ENCODE data around the gene WAPL. TPM values are rescaled to one million over a fixed set of nuclear protein-coding genes. Genes with fewer than 3 reads are reported as not detected.
"Not testable (repeated sequence)": the region's sequence is repeated elsewhere in the genome, so short reads cannot be mapped to it uniquely, and the experiment has no call there.

Gene WAPL
- total RNA-seq, 1 experiment from 2014 or later = 24.5 TPM

DNA sequence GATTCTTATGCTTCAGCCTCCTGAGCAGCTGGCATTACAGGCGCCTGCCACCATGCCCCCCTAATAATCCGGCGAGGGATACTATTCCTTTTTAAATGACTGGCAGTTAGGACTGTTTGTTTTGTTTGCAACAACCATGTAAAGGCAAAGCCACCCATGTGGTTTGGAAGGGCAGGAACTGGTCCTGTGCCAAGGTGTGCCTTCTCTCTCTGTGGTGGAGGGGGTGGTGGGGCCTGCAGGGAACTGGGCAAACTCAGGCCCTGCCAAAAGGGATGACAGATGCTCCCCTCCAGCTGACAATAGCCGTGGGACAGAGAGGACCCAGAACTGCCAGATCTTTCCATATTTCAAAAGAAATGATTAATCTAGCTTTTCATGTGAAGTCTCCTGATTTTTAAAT is 23.5 kb upstream of the WAPL start:
- ATAC-seq (peak; percentile 49), DNase-seq (peak; percentile 23)
- intact Hi-C loops (cut with micrococcal nuclease) = no loop called here
- no peak overlapping the region for H2AFZ ChIP-seq (ENCODE audit: low read length)
- no peak overlapping the region for H3K9ac ChIP-seq (ENCODE audit: low read length)
- H3K4me3 ChIP-seq (ENCODE audit: low read length) = no peak overlapping the region
- H3K4me1 ChIP-seq (ENCODE audit: insufficient read depth, low read length) = no peaks in the 10 kb centered on the region
- H3K27me3 ChIP-seq (ENCODE audit: low read length) = no peaks in the 10 kb centered on the region
- POLR2A ChIA-PET (ENCODE audit: unreplicated experiment) = no interaction called here
- H3K79me2 ChIP-seq (ENCODE audit: low read length) = no peaks in the 10 kb centered on the region
- no TSS peak for BruUV-seq (replicated peaks)
- no peaks in the 10 kb centered on the region for H3K36me3 ChIP-seq (ENCODE audit: low read depth, low read length)
- H3K9me2 ChIP-seq (replicated peaks; ENCODE audit: low read length) = no peaks in the 10 kb centered on the region
- CTCF ChIA-PET = no interaction called here
- no peaks in the 10 kb centered on the region for H4K20me1 ChIP-seq (ENCODE audit: low read length)
- H3K9me3 ChIP-seq (ENCODE audit: low read length) = no peaks in the 10 kb centered on the region
- H3K4me2 ChIP-seq (ENCODE audit: low read length) = no peak overlapping the region
- H3F3A ChIP-seq (ENCODE audit: low read length, unreplicated experiment) = no peaks in the 10 kb centered on the region
- H3K27ac ChIP-seq (ENCODE audit: low read length) = no peak overlapping the region
- no peak for TF ChIP-seq EZH2 (IDR thresholded peaks at IDR 0.05; ENCODE audit: low read length, unreplicated experiment)
- TF ChIP-seq, protein P1, sequence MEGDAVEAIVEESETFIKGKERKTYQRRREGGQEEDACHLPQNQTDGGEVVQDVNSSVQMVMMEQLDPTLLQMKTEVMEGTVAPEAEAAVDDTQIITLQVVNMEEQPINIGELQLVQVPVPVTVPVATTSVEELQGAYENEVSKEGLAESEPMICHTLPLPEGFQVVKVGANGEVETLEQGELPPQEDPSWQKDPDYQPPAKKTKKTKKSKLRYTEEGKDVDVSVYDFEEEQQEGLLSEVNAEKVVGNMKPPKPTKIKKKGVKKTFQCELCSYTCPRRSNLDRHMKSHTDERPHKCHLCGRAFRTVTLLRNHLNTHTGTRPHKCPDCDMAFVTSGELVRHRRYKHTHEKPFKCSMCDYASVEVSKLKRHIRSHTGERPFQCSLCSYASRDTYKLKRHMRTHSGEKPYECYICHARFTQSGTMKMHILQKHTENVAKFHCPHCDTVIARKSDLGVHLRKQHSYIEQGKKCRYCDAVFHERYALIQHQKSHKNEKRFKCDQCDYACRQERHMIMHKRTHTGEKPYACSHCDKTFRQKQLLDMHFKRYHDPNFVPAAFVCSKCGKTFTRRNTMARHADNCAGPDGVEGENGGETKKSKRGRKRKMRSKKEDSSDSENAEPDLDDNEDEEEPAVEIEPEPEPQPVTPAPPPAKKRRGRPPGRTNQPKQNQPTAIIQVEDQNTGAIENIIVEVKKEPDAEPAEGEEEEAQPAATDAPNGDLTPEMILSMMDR (conservative IDR thresholded peaks at IDR 0.05; ENCODE audit: low read depth, low read length) = no peak
- TF ChIP-seq EZH2phosphoT487 (IDR thresholded peaks at IDR 0.05; ENCODE audit: borderline replicate concordance, low read length) = no peak

DNA sequence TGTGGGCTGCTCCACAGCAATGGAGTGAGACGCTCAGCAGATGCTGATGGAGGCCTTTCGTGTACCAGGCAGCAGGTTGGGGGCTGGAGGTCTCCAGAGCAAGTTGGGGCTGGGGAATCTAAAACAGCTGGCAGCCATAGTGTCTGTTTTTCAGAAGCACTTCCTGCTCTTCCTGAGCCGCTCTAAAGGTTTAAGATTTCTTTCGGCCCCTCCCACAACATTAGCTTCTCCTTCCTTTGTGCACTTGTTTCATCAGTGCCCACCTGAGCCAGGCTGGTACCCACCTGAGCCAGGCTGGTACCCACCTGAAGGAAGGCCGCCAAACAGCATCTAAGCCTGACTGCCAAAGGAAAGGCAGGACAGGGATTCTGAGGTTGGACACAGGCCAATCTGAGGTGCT is 18.4 kb upstream of the WAPL start:
- H3K9me2 ChIP-seq (replicated peaks; ENCODE audit: low read length) = no peaks in the 10 kb centered on the region
- POLR2A ChIA-PET (ENCODE audit: unreplicated experiment) = no interaction called here
- no peak overlapping the region for H3K9ac ChIP-seq (ENCODE audit: low read length)
- DNase-seq (no peak), ATAC-seq (no peak)
- no peak overlapping the region for H2AFZ ChIP-seq (ENCODE audit: low read length)
- H4K20me1 ChIP-seq (ENCODE audit: low read length) = no peaks in the 10 kb centered on the region
- H3K4me1 ChIP-seq (ENCODE audit: insufficient read depth, low read length) = no peaks in the 10 kb centered on the region
- H3K36me3 ChIP-seq (ENCODE audit: low read depth, low read length) = no peaks in the 10 kb centered on the region
- H3K4me2 ChIP-seq (ENCODE audit: low read length) = no peak overlapping the region
- BruUV-seq (replicated peaks) = no TSS peak
- no peaks in the 10 kb centered on the region for H3F3A ChIP-seq (ENCODE audit: low read length, unreplicated experiment)
- no peaks in the 10 kb centered on the region for H3K79me2 ChIP-seq (ENCODE audit: low read length)
- H3K27me3 ChIP-seq (ENCODE audit: low read length) = no peaks in the 10 kb centered on the region
- intact Hi-C loops (cut with micrococcal nuclease) = no loop called here
- no peaks in the 10 kb centered on the region for H3K9me3 ChIP-seq (ENCODE audit: low read length)
- no peak overlapping the region for H3K27ac ChIP-seq (ENCODE audit: low read length)
- TF ChIP-seq EZH2 (IDR thresholded peaks at IDR 0.05; ENCODE audit: low read length, unreplicated experiment) (no peak), EZH2phosphoT487 (IDR thresholded peaks at IDR 0.05; ENCODE audit: borderline replicate concordance, low read length) (no peak)
- TF ChIP-seq, protein P1 (conservative IDR thresholded peaks at IDR 0.05; ENCODE audit: low read depth, low read length) = no peak
- no peak overlapping the region for H3K4me3 ChIP-seq (ENCODE audit: low read length)
- CTCF ChIA-PET = no interaction called here

DNA sequence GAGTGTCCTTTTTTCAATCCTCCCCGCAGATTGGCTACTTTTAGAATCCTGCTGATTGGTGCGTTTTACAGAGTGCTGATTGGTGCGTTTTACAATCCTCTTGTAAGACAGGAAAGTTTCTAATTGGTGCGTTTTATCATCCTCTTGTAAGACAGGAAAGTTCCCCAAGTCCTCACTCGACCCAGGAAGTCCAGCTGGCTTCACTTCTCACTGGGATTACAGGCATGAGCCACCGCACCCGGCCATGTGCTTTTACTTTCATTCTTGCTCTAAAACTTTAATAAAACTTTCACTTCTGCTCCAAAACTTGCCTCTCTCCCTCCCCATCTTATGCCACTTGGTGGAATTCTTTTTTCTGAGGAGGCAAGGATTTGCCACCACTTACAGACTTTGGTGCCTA is 17.0 kb upstream of the WAPL start:
- no peaks in the 10 kb centered on the region for H3K4me1 ChIP-seq (ENCODE audit: insufficient read depth, low read length)
- ChIA-PET CTCF (no interaction called here), POLR2A (ENCODE audit: unreplicated experiment) (no interaction called here)
- ATAC-seq (no peak), DNase-seq (no peak)
- no peaks in the 10 kb centered on the region for H3K9me2 ChIP-seq (replicated peaks; ENCODE audit: low read length)
- intact Hi-C loops (cut with micrococcal nuclease) = no loop called here
- no peaks in the 10 kb centered on the region for H3K79me2 ChIP-seq (ENCODE audit: low read length)
- H2AFZ ChIP-seq (ENCODE audit: low read length) = no peak overlapping the region
- no peaks in the 10 kb centered on the region for H3K27me3 ChIP-seq (ENCODE audit: low read length)
- H4K20me1 ChIP-seq (ENCODE audit: low read length) = no peaks in the 10 kb centered on the region
- no peak overlapping the region for H3K9ac ChIP-seq (ENCODE audit: low read length)
- TF ChIP-seq EZH2phosphoT487 (IDR thresholded peaks at IDR 0.05; ENCODE audit: borderline replicate concordance, low read length) = no peak
- TF ChIP-seq, protein P1 (conservative IDR thresholded peaks at IDR 0.05; ENCODE audit: low read depth, low read length) = no peak
- TF ChIP-seq EZH2 (IDR thresholded peaks at IDR 0.05; ENCODE audit: low read length, unreplicated experiment) = no peak
- H3F3A ChIP-seq (ENCODE audit: low read length, unreplicated experiment) = no peaks in the 10 kb centered on the region
- H3K9me3 ChIP-seq (ENCODE audit: low read length) = no peaks in the 10 kb centered on the region
- H3K4me3 ChIP-seq (ENCODE audit: low read length) = no peak overlapping the region
- no TSS peak for BruUV-seq (replicated peaks)
- H3K4me2 ChIP-seq (ENCODE audit: low read length) = no peak overlapping the region
- no peak overlapping the region for H3K27ac ChIP-seq (ENCODE audit: low read length)
- no peaks in the 10 kb centered on the region for H3K36me3 ChIP-seq (ENCODE audit: low read depth, low read length)

DNA sequence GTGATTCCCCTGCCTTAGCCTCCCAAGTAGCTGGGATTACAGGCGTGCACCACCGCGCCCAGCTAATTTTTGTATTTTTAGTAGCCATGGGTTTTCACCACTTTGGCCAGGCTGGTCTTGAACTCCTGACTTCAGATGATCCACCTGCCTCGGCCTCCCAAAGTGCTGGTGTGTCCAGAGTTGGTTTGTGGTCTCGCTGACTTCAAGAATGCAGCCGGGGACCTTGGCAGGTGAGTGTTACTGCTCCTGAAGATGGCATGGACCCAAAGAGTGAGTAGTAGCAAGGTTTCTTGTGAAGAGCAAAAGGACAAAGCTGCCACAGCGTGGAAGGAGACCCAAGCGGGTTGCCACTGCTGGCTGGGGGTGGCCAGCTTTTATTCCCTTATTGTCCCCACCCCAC is 16.4 kb upstream of the WAPL start:
- H3K4me3 ChIP-seq (ENCODE audit: low read length); H3K4me1 ChIP-seq (ENCODE audit: insufficient read depth, low read length); H3K9me2 ChIP-seq (replicated peaks; ENCODE audit: low read length); intact Hi-C loops (cut with micrococcal nuclease); H3K9me3 ChIP-seq (ENCODE audit: low read length); H3K9ac ChIP-seq (ENCODE audit: low read length); POLR2A ChIA-PET (ENCODE audit: unreplicated experiment); H2AFZ ChIP-seq (ENCODE audit: low read length); H4K20me1 ChIP-seq (ENCODE audit: low read length); ATAC-seq; DNase-seq; H3K36me3 ChIP-seq (ENCODE audit: low read depth, low read length); H3K27me3 ChIP-seq (ENCODE audit: low read length); H3K79me2 ChIP-seq (ENCODE audit: low read length); CTCF ChIA-PET; H3K4me2 ChIP-seq (ENCODE audit: low read length); BruUV-seq (replicated peaks); H3F3A ChIP-seq (ENCODE audit: low read length, unreplicated experiment); H3K27ac ChIP-seq (ENCODE audit: low read length): not testable (repeated sequence)

All from PC-3 (cell line).